NCI-H2196 (cell line): ENCODE measurements around the gene FGF12.
A peak's percentile ranks its signal among the peaks of the same experiment; 100 is the strongest.

ENCODE experiments used
- DNase-seq: peaks from one replicate; lab custom pipeline; 2025; ENCODE audit not compliant: unreplicated experiment; lab: John Stamatoyannopoulos, UW

Gene FGF12

GRCh38 chr3:192422321-192422996, 304.9 kb downstream of the FGF12 start:
- DNase-seq, result no peak

- no peak for DNase-seq
These were observed 308.0 kb downstream of the FGF12 start for GRCh38 chr3:192419312-192419711.

GRCh38 chr3:192417559-192418055, 309.7 kb downstream of the FGF12 start:
- DNase-seq, result no peak

GRCh38 chr3:192417017-192417416, 310.3 kb downstream of the FGF12 start:
- DNase-seq, result no peak

GRCh38 chr3:192413461-192413860, 313.9 kb downstream of the FGF12 start:
- DNase-seq, result no peak

- DNase-seq, result no peak
These were observed 316.7 kb downstream of the FGF12 start for GRCh38 chr3:192410684-192410960.

- DNase-seq, result peak; percentile 24
These were observed 317.3 kb downstream of the FGF12 start for GRCh38 chr3:192409838-192410683.

- peak; percentile 28 for DNase-seq
These were observed 318.0 kb downstream of the FGF12 start for GRCh38 chr3:192409201-192409837.

GRCh38 chr3:192408647-192409200, 318.6 kb downstream of the FGF12 start:
- DNase-seq, result no peak

- DNase-seq, result no peak
These were observed 319.2 kb downstream of the FGF12 start for GRCh38 chr3:192408007-192408646.

- no peak for DNase-seq
These were observed 327.6 kb downstream of the FGF12 start for GRCh38 chr3:192399767-192400166.

GRCh38 chr3:192397012-192397411, 330.3 kb downstream of the FGF12 start:
- DNase-seq, result no peak

GRCh38 chr3:192395506-192395905, 331.8 kb downstream of the FGF12 start:
- DNase-seq, result no peak

- no peak for DNase-seq
These were observed 334.4 kb downstream of the FGF12 start for GRCh38 chr3:192392986-192393385.

- no peak for DNase-seq
These were observed 344.5 kb downstream of the FGF12 start for GRCh38 chr3:192382861-192383260.

GRCh38 chr3:192373586-192373985, 353.8 kb downstream of the FGF12 start:
- DNase-seq, result peak; percentile 25

- DNase-seq, result peak; percentile 49
These were observed 354.3 kb downstream of the FGF12 start for GRCh38 chr3:192373032-192373431.

- peak; percentile 50 for DNase-seq
These were observed 354.7 kb downstream of the FGF12 start for GRCh38 chr3:192372616-192373015.

- peak; percentile 44 for DNase-seq
These were observed 355.4 kb downstream of the FGF12 start for GRCh38 chr3:192371870-192372400.

GRCh38 chr3:192367616-192368015, 359.7 kb downstream of the FGF12 start:
- no peak for DNase-seq

- no peak for DNase-seq
These were observed 360.4 kb downstream of the FGF12 start for GRCh38 chr3:192366916-192367315.
